GM23338 (cell line): Measurements from ENCODE around the gene RELL1. TPM values are rescaled to one million over a fixed set of nuclear protein-coding genes. Genes with fewer than 3 reads are reported as not detected.

Experiments used
- ATAC-seq: fragments of 200-7000 bp; cut with Tn5 transposase; 3 replicates; pipeline ENCODE4 v1.9.1; 2020
- DNase-seq: peaks from one replicate; pipeline ENCODE4 v3.0.0-alpha.2; 2015; ENCODE audit warnings: low spot score
- H2AFZ ChIP-seq: fragments of 200-600 bp; sonication (generic); 2 replicates; pipeline ENCODE4 v1.8.0; 2016; ENCODE audit warnings: antibody characterized with exemption, mild to moderate bottlenecking, moderate library complexity
- H3F3A ChIP-seq: fragments of 200-600 bp; sonication (generic); replicated peaks from 2 replicates; pipeline ENCODE4 v1.8.0; 2017; ENCODE audit warnings: antibody characterized with exemption, mixed run types, low read depth
- H3K27ac ChIP-seq: fragments of 200-600 bp; sonication (generic); 2 replicates; pipeline ENCODE4 v1.6.1; 2016; ENCODE audit warnings: low read depth
- H3K27me3 ChIP-seq: fragments of 200-600 bp; sonication (generic); 2 replicates; pipeline ENCODE4 v1.8.0; 2016; ENCODE audit warnings: mild to moderate bottlenecking, mixed run types, moderate library complexity; ENCODE audit not compliant: insufficient read depth
- H3K36me3 ChIP-seq: fragments of 200-600 bp; sonication (generic); 2 replicates; pipeline ENCODE4 v1.8.0; 2016; ENCODE audit warnings: mild to moderate bottlenecking; ENCODE audit not compliant: insufficient read depth
- H3K4me1 ChIP-seq: fragments of 200-600 bp; sonication (generic); 2 replicates; pipeline ENCODE4 v1.8.0; 2016; ENCODE audit warnings: mild to moderate bottlenecking, moderate library complexity; ENCODE audit not compliant: insufficient read depth
- H3K4me2 ChIP-seq: fragments of 200-600 bp; sonication (generic); 2 replicates; pipeline ENCODE4 v1.7.1; 2017; ENCODE audit warnings: mixed run types
- H3K4me3 ChIP-seq: fragments of 200-600 bp; sonication (generic); 2 replicates; pipeline ENCODE4 v1.6.1; 2016; ENCODE audit warnings: mixed run types
- H3K79me2 ChIP-seq: fragments of 200-600 bp; sonication (generic); replicated peaks from 2 replicates; pipeline ENCODE4 v1.8.0; 2017; ENCODE audit warnings: mild to moderate bottlenecking; ENCODE audit not compliant: insufficient read depth
- H3K9me2 ChIP-seq: fragments of 200-600 bp; sonication (generic); 2 replicates; pipeline ENCODE4 v1.8.0; 2017; ENCODE audit not compliant: insufficient read depth
- H4K20me1 ChIP-seq: fragments of 200-600 bp; sonication (generic); replicated peaks from 2 replicates; pipeline ENCODE4 v1.8.0; 2017; ENCODE audit warnings: mild to moderate bottlenecking; ENCODE audit not compliant: insufficient read depth
- H3K27ac Mint-ChIP-seq: 2 replicates; pipeline ENCODE4 v1.8.0; 2020; ENCODE audit warnings: inconsistent platforms, mild to moderate bottlenecking, moderate library complexity, mixed read lengths
- H3K27me3 Mint-ChIP-seq: 3 replicates; pipeline ENCODE4 v1.8.0; 2022; ENCODE audit warnings: low read depth, mild to moderate bottlenecking, moderate library complexity, mixed read lengths, inconsistent platforms; ENCODE audit not compliant: insufficient read depth, poor library complexity
- H3K36me3 Mint-ChIP-seq: 3 replicates; pipeline ENCODE4 v1.8.0; 2021; ENCODE audit warnings: low read depth, mild to moderate bottlenecking, inconsistent platforms, moderate library complexity, mixed read lengths
- H3K4me1 Mint-ChIP-seq: 3 replicates; pipeline ENCODE4 v1.8.0; 2020; ENCODE audit warnings: mild to moderate bottlenecking, inconsistent platforms, mixed read lengths
- H3K4me3 Mint-ChIP-seq: 3 replicates; pipeline ENCODE4 v1.8.0; 2021; ENCODE audit warnings: moderate library complexity, mild to moderate bottlenecking, inconsistent platforms, mixed read lengths
- H3K9me3 Mint-ChIP-seq: 3 replicates; pipeline ENCODE4 v1.8.0; 2020; ENCODE audit warnings: moderate library complexity, mild to moderate bottlenecking, inconsistent platforms, mixed read lengths
- CREB1 ChIP-seq: fragments of 250-450 bp; sonication (Bioruptor Pico); IDR thresholded peaks from 2 replicates; pipeline ENCODE4 v1.5.0; 2020; ENCODE audit warnings: low read depth, mild to moderate bottlenecking, moderate library complexity
- ETS1 ChIP-seq: IDR thresholded peaks from 2 replicates; pipeline ENCODE4 v1.6.1; 2016; ENCODE audit warnings: antibody characterized with exemption
- JUNB ChIP-seq: IDR thresholded peaks from one replicate; pipeline ENCODE4 v1.6.1; 2016; ENCODE audit warnings: antibody characterized with exemption; ENCODE audit not compliant: unreplicated experiment
- REST ChIP-seq: IDR thresholded peaks from one replicate; pipeline ENCODE4 v1.6.1; 2018; ENCODE audit warnings: antibody characterized with exemption; ENCODE audit not compliant: unreplicated experiment
- STAT1 ChIP-seq: IDR thresholded peaks from one replicate; pipeline ENCODE4 v1.6.1; 2016; ENCODE audit warnings: antibody characterized with exemption; ENCODE audit not compliant: unreplicated experiment
- ZNF114 ChIP-seq: fragments of 250-450 bp; sonication (Bioruptor Pico); IDR thresholded peaks from 2 replicates; pipeline ENCODE4 v1.5.0; 2020; ENCODE audit warnings: mild to moderate bottlenecking, moderate library complexity
- ZNF462 ChIP-seq: fragments of 250-450 bp; sonication (Bioruptor Pico); IDR thresholded peaks from 2 replicates; pipeline ENCODE4 v1.5.0; 2020; ENCODE audit warnings: mild to moderate bottlenecking, moderate library complexity
- polyA plus RNA-seq: library from polyadenylated mRNA; unstranded; fragments of >200 nt; fragmentation: Nextera tagmentation; extraction: Ambion mirVana; gene quantifications from 2 replicates; pipeline ENCODE4 v1.2.1, GENCODE V29; 2016
- total RNA-seq: library from RNA; depleted of rRNA; stranded (reverse); fragments of >200 nt; shearing (Covaris generic); gene quantifications from 2 replicates; pipeline ENCODE4 v1.2.3, GENCODE V29; 2014

RELL1 gene
- total and polyA plus RNA-seq, 2 experiments from 2014 or later, result 2.8 to 28.5 TPM

GRCh38 chr4:37687681-37688080, 1.5 kb upstream of the RELL1 start (continued):
- TF ChIP-seq ZNF462, result no peak

- peak overlapping the region; percentile 81 for H3K4me3 Mint-ChIP-seq
- peaks cover 15% of the 10 kb centered on the region for H3K27me3 Mint-ChIP-seq
- ATAC-seq, result no peak
- TF ChIP-seq JUNB (no peak), ZNF114 (CRISPR knock-in tag) (no peak), STAT1 (no peak), REST (no peak), CREB1 (CRISPR knock-in tag) (no peak), ETS1 (no peak)
- Histone ChIP-seq H3K4me3 (peak overlapping the region; percentile 59), H3K9me2 (no peaks in the 10 kb centered on the region), H3K4me1 (peaks cover 32% of the 10 kb centered on the region), H3K4me2 (peak overlapping the region; percentile 81), H3K79me2 (peaks cover 25% of the 10 kb centered on the region; the same call in 1 of the 2 replicates), H3K27ac (no peak overlapping the region), H3K27me3 (peaks cover 24% of the 10 kb centered on the region), H3F3A (no peaks in the 10 kb centered on the region), H3K36me3 (no peaks in the 10 kb centered on the region), H2AFZ (peak overlapping the region; percentile 86), H4K20me1 (peaks cover 9% of the 10 kb centered on the region)
- peaks cover 36% of the 10 kb centered on the region for H3K4me1 Mint-ChIP-seq
- no peak overlapping the region for H3K27ac Mint-ChIP-seq
- DNase-seq, result no peak
- H3K36me3 Mint-ChIP-seq, result peaks cover 12% of the 10 kb centered on the region
- peaks cover 3% of the 10 kb centered on the region; the same call in 1 of the 3 replicates for H3K9me3 Mint-ChIP-seq
Measured at GRCh38 chr4:37687194-37687562, 1.0 kb upstream of the RELL1 start.
